ENCODE measurements around the gene ATP5IF1.

The ATP5IF1 gene

GRCh38 chr1:28272215-28272852 lies 36.4 kb downstream of the ATP5IF1 start:
- Histone ChIP-seq H3K4me3 (ENCODE audit: low read length) (no peak overlapping the region), H3K4me2 (ENCODE audit: low read depth, low read length) (no peak overlapping the region), H3K9me2 (replicated peaks; ENCODE audit: insufficient read depth, low read length) (no peaks in the 10 kb centered on the region), H3K36me3 (replicated peaks; ENCODE audit: insufficient read depth, low read length) (no peaks in the 10 kb centered on the region; the same call in 1 of the 2 replicates), H3K27ac (ENCODE audit: low read length) (no peak overlapping the region), H3K27me3 (replicated peaks; ENCODE audit: insufficient read depth, low read length) (no peaks in the 10 kb centered on the region), H3F3A (ENCODE audit: insufficient read depth, low read length) (no peaks in the 10 kb centered on the region), H3K9me3 (replicated peaks; ENCODE audit: insufficient read depth, low read length) (no peaks in the 10 kb centered on the region), H3K9ac (ENCODE audit: low read length) (no peak overlapping the region), H3K79me2 (ENCODE audit: low read length) (peaks cover 21% of the 10 kb centered on the region), H4K20me1 (ENCODE audit: insufficient read depth, low read length) (0 out of 2 replicates have a peak, but pooled peaks cover 3% of the 10 kb centered on the region), H2AFZ (ENCODE audit: low read length) (no peak overlapping the region), H3K4me1 (ENCODE audit: low read length) (no peaks in the 10 kb centered on the region)
- no peak for DNase-seq
- TF ChIP-seq CTCF (IDR thresholded peaks at IDR 0.05; ENCODE audit: low read length): no peak
- TF ChIP-seq EZH2phosphoT487 (IDR thresholded peaks at IDR 0.05; ENCODE audit: low read length): no peak
- TF ChIP-seq EZH2 (optimal IDR thresholded peaks at IDR 0.05; ENCODE audit: low read depth, low read length): no peak

- TF ChIP-seq CTCF (IDR thresholded peaks at IDR 0.05; ENCODE audit: low read length) (no peak), EZH2 (optimal IDR thresholded peaks at IDR 0.05; ENCODE audit: low read depth, low read length) (no peak), EZH2phosphoT487 (IDR thresholded peaks at IDR 0.05; ENCODE audit: low read length) (no peak)
- no peak overlapping the region for H3K4me2 ChIP-seq (ENCODE audit: low read depth, low read length)
- DNase-seq: no peak
- no peaks in the 10 kb centered on the region for H3K9me2 ChIP-seq (replicated peaks; ENCODE audit: insufficient read depth, low read length)
- no peak overlapping the region for H3K27ac ChIP-seq (ENCODE audit: low read length)
- H3K4me1 ChIP-seq (ENCODE audit: low read length): no peaks in the 10 kb centered on the region
- no peak overlapping the region for H3K4me3 ChIP-seq (ENCODE audit: low read length)
- H3K27me3 ChIP-seq (replicated peaks; ENCODE audit: insufficient read depth, low read length): no peaks in the 10 kb centered on the region
- peaks cover 11% of the 10 kb centered on the region for H3K79me2 ChIP-seq (ENCODE audit: low read length)
- no peaks in the 10 kb centered on the region for H3F3A ChIP-seq (ENCODE audit: insufficient read depth, low read length)
- H3K9ac ChIP-seq (ENCODE audit: low read length): no peak overlapping the region
- no peaks in the 10 kb centered on the region; the same call in 1 of the 2 replicates for H3K36me3 ChIP-seq (replicated peaks; ENCODE audit: insufficient read depth, low read length)
- no peak overlapping the region for H2AFZ ChIP-seq (ENCODE audit: low read length)
- H4K20me1 ChIP-seq (ENCODE audit: insufficient read depth, low read length): 0 out of 2 replicates have a peak, but pooled peaks cover 3% of the 10 kb centered on the region
- H3K9me3 ChIP-seq (replicated peaks; ENCODE audit: insufficient read depth, low read length): no peaks in the 10 kb centered on the region
Observed at GRCh38 chr1:28273216-28273860, 37.4 kb downstream of the ATP5IF1 start.

GRCh38 chr1:28278763-28279162 lies 42.8 kb downstream of the ATP5IF1 start:
- no peak overlapping the region for H3K27ac ChIP-seq (ENCODE audit: low read length)
- DNase-seq: no peak
- H3K79me2 ChIP-seq (ENCODE audit: low read length): no peaks in the 10 kb centered on the region
- H3K4me3 ChIP-seq (ENCODE audit: low read length): no peak overlapping the region
- H3K36me3 ChIP-seq (replicated peaks; ENCODE audit: insufficient read depth, low read length): no peaks in the 10 kb centered on the region; the same call in 1 of the 2 replicates
- no peaks in the 10 kb centered on the region for H3K4me1 ChIP-seq (ENCODE audit: low read length)
- TF ChIP-seq CTCF (IDR thresholded peaks at IDR 0.05; ENCODE audit: low read length): no peak
- TF ChIP-seq EZH2phosphoT487 (IDR thresholded peaks at IDR 0.05; ENCODE audit: low read length): no peak
- no peak for TF ChIP-seq EZH2 (optimal IDR thresholded peaks at IDR 0.05; ENCODE audit: low read depth, low read length)
- no peaks in the 10 kb centered on the region for H3F3A ChIP-seq (ENCODE audit: insufficient read depth, low read length)
- H3K4me2 ChIP-seq (ENCODE audit: low read depth, low read length): no peak overlapping the region
- no peaks in the 10 kb centered on the region for H4K20me1 ChIP-seq (ENCODE audit: insufficient read depth, low read length)
- no peak overlapping the region for H2AFZ ChIP-seq (ENCODE audit: low read length)
- no peaks in the 10 kb centered on the region for H3K9me3 ChIP-seq (replicated peaks; ENCODE audit: insufficient read depth, low read length)
- H3K27me3 ChIP-seq (replicated peaks; ENCODE audit: insufficient read depth, low read length): no peaks in the 10 kb centered on the region
- H3K9me2 ChIP-seq (replicated peaks; ENCODE audit: insufficient read depth, low read length): no peaks in the 10 kb centered on the region
- H3K9ac ChIP-seq (ENCODE audit: low read length): no peak overlapping the region
